Activated CD8-positive, alpha-beta memory T cell treated with anti-CD3 and anti-CD28 coated beads for 1 hour (primary cell): ENCODE data around the gene RNF125.

Source experiments
- DNase-seq, 2 donors: peaks; one replicate each; pipeline ENCODE4 v3.0.0-alpha.2; 2020; ENCODE audit warnings: low read depth in 1 of 2; ENCODE audit errors: extremely low read depth in 1 of 2

The RNF125 gene

DNA sequence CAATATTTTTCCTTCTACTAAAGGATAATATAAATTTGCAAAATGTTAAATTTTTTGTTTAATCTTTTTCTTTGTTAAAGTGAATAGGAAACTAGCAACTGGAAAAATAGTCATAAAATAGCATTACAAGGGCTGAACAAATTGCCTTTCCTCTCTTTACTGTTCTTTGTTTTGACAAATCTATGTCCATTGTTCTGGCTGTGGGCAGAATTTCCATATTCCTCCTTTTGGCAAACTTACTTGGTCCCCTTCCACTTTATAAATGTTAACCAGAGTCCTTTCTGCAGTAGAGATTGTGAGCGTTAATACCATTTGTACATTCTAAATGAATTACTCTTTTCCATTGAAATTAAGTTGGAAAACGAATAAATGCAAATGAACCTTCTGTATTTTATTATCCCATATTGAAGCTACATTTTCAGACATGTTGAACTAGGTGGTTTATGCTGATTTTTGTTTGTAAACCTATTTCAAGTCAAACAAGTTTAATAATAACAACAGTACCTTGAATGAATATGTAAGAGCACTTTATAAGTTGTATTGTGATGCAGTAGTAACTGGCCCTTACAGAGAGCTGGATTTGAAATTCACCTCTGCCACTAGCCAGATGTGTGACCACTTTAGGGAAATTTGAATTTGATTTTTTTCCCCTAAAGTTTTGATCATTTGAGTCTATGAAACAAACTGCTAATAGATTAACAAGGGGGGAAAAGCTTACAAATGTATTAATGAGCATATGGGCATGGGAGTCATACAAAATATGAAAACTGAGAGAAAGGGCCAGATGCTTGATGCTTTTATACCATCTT is 3.3 kb downstream of the RNF125 start:
- no peak for DNase-seq

DNA sequence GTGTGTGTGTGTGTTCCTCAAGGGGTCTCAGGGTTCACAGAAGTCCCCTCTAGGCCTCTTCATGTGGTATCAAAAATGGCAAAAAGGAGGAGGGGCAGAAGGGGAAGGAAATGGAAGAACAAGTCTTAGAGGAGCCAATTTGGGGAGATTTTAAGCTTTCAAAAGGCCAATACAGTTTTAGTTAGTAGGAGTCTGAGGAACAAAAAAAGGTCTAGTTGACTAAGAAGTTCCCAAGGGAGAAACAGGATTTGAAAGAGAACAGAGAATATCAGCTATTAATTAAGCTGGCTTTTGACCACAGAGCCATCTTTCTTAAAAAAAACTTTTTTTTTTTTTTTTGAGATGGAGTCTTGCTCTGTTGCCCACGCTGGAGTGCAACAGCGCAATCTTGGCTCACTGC is 7.1 kb downstream of the RNF125 start:
- no peak for DNase-seq

DNA sequence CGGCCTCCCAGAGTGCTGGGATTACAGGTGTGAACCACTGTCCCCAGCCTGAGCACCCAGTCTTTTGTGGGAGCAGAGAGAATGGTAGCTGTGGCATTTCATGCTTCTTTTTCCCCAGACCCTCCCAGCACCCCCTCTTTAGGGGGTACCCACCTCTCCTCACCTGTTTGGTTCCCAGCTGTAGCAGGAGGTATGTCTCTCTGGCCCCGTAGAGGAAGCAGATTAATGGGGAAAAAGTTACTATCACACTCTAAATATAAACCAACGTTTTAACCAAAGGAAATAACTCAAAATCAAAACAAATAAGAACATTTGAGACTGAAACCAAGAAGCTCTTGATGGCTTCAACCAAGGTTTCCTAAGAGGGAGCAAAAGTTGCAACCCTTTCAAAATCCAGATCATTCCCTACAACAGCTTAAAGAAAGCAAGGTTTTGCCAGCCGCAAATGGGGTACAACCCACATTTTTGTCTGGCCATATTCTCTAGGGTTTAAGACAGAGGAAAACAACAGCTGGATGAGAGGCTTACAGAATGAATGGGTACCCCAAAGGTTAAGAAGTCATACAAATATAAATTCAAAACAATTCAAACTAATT is 8.0 kb downstream of the RNF125 start:
- DNase-seq = no peak

DNA sequence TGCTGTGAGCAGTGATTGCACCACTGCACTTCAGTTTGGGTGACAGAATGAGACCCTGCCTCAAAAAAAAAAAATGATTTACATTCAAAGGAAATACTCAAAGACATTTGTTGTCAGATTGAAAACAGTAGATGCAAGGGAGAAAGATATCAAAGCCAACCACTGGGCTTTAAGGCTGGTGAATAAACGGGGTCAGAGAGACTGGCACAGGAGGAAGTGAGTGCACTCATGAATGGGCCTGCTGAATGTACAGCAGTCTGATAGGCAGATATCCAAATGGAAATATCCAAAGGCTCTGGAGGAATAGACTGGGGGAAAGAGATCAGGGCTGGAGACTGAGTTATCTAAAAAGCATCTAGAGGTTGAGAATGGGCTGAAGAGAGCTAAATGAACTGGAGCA is 10.9 kb downstream of the RNF125 start:
- no peak for DNase-seq

DNA sequence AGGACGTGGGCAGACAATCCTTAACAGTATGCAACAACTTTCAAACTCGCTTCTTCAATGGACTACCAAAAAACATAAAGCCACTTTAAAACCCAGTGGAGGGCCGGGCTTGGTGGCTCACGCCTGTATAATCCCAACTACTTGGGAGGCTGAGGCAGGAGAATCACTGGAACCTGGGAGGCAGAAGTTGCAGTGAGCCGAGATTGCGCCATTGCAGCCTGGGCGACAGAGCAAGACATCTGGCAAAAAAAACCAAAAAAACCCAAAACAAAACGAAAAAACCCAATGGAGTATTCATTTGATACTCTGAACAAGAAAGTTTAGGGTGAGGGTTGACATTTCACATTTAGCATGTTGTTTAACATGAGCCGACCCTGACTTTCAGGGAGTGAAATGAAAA is 14.0 kb downstream of the RNF125 start:
- DNase-seq = no peak

DNA sequence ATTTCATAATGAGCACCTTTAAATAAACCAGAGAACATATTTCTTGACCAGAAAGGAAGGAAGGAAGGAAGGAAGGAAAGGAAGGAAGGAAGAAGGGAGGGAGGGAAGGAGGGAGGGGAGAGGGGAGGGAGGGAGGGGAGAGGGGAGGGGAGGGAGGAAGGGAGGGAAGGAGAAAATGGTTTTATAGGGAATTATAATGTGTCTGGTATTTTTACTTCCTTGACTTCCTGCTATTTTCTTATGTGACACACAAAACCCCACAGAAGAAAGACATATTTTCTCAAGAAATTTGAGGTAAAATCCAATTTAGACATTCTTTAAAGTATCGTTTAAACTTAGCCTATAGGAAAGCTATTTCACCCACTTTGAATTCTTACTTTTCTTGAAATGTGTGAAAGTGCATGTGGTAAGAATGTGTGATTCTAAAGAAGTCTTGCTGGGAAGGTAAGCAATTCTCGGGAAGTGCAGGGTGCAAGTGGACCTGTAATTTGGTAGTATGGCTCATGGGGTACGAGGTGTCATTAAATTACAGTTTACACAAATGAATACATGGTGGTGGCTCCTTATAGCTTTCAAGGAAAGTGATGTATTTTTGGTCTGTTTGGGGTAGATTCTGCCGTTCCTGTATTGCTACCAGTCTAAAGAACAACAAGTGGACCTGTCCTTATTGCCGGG is 18.0 kb downstream of the RNF125 start:
- no peak for DNase-seq

DNA sequence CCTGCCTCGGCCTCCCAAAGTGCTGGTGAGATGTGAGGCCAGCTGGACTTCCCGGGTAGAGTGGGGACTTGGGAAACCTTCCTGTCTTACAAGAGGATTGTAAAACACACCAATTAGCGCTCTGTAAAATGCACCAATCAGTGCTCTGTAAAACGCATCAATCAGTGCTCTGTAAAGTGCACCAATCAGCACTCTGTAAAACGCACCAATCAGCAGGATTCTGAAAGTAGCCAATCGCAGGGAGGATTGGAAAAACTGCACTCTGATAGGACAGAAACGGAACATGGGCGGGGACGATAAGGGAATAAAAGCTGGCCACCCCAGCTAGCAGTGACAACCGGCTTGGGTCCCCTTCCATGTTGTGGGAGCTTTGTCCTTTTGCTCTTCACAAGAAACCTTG is 19.0 kb downstream of the RNF125 start:
- no peak for DNase-seq

DNA sequence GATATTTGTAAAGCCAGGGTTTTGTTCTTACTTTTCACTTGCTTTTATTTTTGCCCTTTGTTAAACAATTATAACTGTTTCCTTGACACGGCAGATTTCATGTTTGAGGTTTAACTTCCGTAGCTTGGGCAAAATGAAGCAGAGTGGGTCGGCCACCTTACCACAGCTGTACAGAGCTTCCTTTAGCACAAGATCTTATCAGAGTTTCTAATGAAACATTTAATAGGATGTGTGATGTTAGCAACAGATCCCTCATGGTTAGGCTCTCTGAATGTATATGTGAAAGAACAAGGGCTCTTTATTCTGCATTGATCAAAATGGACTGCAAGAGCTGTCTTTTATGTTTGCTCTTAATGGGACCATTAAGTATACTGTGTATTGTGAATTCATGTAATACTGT is 22.3 kb downstream of the RNF125 start:
- no peak for DNase-seq

DNA sequence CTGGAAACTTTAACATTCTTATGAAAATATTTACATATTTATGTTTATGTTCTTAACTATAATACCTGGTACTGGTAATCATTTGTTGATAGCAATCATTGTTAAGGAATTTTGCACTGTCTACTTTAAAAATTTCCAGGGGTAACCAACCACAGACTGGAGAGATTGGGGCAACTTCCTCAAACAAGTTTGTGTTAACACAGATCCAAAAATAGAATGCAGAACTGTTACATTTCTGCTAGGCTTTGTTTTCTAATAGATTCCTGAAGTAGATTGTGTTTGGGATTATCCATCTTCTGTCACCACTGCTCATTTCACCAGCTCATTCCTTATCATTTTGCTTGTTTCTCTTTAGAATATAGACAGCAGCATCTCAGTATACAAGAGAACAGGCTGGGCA is 23.7 kb downstream of the RNF125 start:
- no peak for DNase-seq

DNA sequence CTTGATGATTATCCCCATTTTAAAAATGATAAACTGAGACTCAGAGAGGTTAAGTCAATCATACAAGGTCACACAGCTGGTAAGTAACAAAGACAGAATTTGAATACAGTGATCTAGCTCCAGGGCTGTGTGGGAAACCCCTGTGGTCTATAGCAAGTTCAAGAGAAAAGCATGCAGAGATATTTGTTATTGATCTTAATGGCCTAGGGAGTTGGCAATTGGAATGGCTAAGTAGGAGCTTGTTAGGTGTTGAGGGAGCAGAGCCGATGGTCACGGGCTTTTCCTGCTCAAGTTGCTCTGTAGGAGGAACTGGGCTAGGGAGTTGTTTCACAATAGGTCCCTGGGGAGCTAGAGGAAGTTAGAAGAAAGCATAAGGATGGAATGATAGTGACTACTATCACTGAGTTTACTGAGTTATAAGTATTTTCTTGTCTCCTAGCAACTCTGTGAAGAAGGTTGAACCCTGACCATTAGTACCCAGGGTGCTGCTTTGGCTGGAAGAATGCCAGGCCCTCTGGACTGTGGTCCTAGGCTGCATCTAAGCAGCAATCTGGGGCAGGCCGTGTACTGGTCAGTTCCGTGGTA is 30.0 kb downstream of the RNF125 start:
- DNase-seq = no peak

DNA sequence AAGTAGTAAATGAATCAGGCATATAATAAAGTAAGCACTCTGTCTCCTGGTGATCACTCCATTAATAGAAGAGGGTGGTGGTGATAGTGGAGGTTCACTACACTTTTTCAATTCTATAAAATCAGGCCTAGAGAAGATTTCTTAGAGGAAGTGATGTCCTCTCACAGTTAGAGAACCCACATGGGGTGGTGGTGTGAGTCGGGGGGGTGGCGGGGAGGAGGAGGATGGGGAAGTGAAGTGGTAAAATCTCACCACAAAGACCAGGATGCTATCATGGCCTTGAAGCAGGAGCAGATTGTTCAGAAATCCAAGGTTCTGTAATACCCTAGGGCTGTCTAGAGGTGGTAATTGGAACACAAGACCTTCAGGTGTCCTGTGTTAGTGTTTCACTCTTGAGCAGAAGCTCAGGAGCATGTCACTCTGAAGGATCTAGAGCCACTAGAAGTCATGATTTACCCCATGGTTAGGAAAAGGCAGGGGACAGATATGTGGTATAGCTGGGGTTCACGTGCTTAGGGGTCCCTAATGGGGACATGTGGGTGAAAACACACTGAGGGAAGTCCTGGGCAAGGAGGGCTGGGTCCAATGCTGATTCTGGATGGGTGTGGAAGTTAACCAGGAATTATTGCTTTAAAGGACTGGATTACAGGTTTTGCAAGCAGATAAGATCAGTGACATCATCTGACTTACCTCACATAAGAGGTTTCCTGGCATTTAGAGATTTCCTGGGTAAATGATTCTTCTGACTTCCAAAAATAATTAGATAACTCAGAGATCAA is 31.0 kb downstream of the RNF125 start:
- DNase-seq = peak in 1 of 2 donors; percentile 22

DNA sequence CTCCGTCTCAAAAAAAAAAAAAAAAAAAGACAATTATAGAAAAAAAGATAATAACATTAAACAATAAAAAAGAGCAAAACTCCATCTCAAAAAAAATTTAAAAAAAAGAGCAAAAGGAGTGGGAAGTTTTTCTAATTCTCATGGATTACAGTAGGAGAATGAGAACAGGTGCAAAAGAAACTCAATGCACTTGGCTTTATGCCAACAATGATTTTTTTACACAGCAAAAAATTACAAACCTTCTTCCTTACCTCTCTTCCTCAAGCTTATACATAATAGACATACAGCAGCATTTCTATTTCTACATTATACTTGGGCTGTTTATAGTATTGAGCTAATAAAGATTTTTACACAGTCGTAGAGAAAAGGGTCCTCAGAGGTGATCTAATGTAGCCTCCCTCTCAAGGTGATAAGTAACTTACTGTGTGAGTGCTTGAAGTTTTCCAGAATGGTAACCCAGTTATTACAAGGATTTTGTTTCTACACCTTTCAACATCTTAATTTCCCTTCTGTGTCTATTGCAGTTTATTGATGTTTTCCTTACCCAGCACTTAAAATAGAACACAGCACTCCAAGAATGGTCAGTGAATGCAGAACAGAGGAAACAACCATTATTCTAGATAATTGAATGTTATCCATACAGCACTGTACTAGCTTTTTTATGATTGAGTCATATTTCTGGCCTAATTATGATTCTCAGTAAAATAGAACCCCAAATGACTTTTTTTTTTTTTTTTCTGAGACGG is 38.2 kb downstream of the RNF125 start:
- DNase-seq = no peak

DNA sequence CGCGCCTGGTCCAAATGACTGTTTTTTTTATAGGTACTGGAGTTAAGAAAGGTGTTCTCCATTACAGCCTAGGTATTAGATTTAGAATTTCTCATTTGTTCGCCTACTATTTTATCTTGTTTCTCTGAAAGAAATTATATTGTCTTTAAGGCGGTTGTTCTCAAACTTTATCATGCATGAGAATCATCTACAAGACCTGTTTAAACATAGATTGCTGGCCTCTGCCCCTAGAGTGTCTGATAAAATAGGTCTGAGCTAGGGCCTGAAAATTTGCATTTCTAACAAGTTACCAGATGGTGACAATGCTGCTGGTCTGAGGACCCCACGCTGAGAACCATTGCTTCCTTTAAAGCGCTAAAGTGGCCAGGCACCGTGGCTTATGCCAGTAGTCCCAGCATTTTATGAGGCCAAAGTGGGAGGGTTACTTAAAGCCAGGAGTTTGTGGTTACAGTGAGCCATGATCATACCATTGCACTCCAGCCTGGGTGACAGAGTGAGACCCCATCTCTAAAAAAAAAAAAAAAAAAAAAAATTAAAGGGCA is 39.1 kb downstream of the RNF125 start:
- no peak for DNase-seq

DNA sequence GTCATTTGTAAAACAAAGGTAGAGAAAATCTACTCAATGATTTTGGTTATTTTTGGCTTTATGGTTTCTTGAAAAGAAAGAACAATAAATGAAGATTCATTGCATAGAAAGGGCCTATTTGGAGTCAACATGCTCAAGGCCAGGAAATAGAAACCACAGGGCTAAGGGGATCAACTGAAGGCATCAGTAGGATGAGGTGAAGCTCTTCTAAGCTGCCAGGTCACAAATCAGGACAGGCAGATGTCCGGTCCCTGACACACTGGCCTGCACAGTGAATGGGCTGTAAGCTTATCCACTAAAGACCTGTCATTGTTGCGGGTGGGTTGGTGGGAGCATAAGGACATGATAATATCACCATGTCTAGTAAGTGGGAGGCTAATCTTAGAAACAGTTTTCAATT is 41.4 kb downstream of the RNF125 start:
- DNase-seq = no peak

DNA sequence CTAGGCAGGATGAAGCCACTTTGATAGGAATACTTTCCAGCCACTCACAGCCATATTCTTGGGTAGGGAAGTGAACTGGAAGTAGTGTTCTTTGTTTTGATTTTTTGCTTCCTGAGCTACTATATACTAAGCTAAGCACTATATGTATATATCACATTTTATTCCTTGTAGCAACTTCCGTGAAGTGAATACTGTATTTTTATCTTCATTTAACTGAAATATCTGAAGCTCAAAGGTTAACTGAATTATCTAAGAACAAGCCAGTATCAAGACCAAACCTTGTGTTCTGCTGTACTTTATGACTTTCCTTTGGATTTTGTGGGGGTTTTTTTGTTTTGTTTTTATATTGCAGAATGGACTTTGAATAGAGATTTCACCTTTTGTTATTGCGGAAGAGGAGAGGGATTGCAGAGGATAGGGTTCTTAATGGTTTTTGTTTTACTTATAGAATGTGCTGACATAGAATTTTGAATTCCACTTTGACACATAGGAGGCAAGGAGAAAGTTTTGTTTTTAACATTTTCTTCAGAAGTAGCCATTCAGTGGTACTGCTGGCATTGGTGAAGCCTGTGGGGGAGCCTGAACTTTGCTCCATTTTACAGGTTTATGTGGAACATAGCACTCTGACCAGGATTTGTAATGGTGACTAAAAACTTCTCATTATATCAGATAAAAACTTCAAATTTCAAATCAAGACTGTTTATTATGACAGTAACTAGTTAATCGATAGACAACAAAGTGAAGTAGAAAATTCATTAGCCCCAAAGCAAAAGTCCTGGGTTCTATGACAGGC is 48.9 kb downstream of the RNF125 start:
- DNase-seq = no peak

DNA sequence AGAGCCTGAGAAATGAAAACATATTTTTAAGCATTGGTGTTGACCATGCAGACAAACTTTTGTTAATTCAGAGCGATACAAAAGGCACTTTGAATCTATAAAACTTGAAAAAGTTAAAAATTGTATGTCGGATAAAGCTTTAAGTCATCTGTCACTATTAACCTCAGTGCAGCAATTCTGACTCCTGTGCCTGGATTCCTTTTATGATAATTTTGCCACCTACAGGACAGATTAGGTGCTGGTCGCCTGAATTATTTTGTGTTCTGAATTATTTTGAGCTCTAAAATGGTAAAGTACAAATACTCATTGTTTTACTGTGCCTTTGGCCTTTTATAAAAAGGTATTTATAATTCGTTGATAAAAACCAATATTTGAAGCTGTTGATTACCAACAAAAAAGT is 53.7 kb downstream of the RNF125 start:
- DNase-seq = no peak

DNA sequence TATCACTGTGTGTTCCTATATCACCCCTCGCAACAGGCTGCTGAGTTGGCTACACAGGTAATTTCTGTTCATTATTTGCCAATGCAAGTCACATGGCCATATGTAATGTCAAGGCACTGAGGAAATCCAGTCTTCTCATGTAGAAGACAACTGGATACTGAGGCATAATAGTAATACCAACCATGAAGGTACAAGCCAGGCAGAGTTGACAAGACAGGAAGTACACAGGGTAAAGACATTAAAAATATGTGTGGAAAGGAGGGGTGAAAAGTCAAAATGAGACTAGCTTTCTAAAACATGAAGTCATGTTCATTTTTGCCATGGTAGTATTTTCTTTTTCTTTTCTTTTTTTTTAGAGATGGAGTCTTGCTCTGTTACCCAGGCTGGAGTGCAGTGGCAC is 55.6 kb downstream of the RNF125 start:
- no peak for DNase-seq

DNA sequence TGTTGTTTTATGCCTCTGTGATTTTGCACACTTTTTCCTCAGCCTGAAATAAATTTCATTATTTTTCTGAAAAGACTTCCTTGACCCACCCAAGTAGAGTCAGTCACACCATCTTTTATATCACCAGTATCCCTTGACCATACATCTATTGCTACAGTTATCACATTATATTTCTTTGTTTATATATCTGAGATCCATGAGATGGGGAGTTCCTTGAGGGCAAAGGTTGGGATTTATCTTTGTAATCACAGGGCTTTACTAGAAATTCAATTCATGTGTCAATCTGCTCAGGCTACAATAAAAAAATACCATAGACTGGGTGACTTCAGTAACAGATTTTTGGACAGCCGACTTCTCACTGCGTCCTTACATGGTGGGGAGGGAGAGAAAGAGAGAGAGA is 60.2 kb downstream of the RNF125 start:
- DNase-seq = no peak

DNA sequence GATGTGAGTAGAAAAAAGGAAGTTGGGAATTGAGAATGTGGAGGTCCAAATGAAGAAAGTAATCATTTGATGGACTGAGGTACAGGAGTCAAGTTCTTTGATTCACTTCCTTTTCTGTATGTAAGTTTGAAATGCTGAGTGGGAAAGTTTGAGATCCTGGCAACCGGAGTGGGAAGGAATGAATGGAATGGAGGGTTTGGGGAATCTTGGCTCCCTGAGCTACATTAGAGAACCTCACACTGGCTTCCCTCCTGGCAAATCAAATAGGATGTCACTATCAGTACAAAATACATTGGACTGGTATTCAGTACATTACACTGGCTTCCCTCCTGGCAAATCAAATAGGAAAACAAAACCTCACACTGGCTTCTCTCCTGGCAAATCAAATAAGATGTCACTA is 63.3 kb downstream of the RNF125 start:
- no peak for DNase-seq
